ENCODE data around the gene STK39.

GRCh38 chr2:168136392-168136977, 110.9 kb downstream of the STK39 start:
- TF ChIP-seq EZH2 (IDR thresholded peaks at IDR 0.05; ENCODE audit: borderline replicate concordance, low read depth, low read length, severe bottlenecking), result no peak
- TF ChIP-seq, protein P1, sequence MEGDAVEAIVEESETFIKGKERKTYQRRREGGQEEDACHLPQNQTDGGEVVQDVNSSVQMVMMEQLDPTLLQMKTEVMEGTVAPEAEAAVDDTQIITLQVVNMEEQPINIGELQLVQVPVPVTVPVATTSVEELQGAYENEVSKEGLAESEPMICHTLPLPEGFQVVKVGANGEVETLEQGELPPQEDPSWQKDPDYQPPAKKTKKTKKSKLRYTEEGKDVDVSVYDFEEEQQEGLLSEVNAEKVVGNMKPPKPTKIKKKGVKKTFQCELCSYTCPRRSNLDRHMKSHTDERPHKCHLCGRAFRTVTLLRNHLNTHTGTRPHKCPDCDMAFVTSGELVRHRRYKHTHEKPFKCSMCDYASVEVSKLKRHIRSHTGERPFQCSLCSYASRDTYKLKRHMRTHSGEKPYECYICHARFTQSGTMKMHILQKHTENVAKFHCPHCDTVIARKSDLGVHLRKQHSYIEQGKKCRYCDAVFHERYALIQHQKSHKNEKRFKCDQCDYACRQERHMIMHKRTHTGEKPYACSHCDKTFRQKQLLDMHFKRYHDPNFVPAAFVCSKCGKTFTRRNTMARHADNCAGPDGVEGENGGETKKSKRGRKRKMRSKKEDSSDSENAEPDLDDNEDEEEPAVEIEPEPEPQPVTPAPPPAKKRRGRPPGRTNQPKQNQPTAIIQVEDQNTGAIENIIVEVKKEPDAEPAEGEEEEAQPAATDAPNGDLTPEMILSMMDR (IDR thresholded peaks at IDR 0.05; ENCODE audit: borderline replicate concordance, extremely low read depth, low read length, poor library complexity, severe bottlenecking), result peak; percentile 68
